Vagina (tissue), 2 donors: ENCODE results near the gene ZC3H4.
"Not testable (repeated sequence)": the region's sequence is repeated elsewhere in the genome, so short reads cannot be mapped to it uniquely, and the experiment has no call there.

ENCODE experiments used
- CTCF ChIP-seq, 3 experiments: fragments of 450-650 bp in 2 of 3; fragments of 200-600 bp in 1 of 3; sonication (generic) in 1 of 3; IDR thresholded peaks; one replicate each; pipeline ENCODE4 v1.5.1; 2017 to 2019; ENCODE audit warnings: antibody characterized with exemption in 3 of 3, mild to moderate bottlenecking in 2 of 3, moderate library complexity in 2 of 3
- POLR2A ChIP-seq, 2 donors: fragments of 450-650 bp; IDR thresholded peaks; one replicate each; pipeline ENCODE4 v1.6.1; 2017; ENCODE audit warnings: antibody characterized with exemption in 2 of 2, mild to moderate bottlenecking in 2 of 2, moderate library complexity in 2 of 2
- POLR2AphosphoS5 ChIP-seq, 2 donors: sonication (generic); formaldehyde crosslinking; IDR thresholded peaks; one replicate each; pipeline ENCODE4 v1.9.0; 2017; ENCODE audit warnings: antibody characterized with exemption in 2 of 2, mild to moderate bottlenecking in 2 of 2, low read depth in 1 of 2; ENCODE audit not compliant: insufficient read depth in 1 of 2

GRCh38 chr19:47141252-47141651 lies 27.7 kb upstream of the ZC3H4 start:
- not testable (repeated sequence) for TF ChIP-seq CTCF (IDR thresholded peaks at IDR 0.05); POLR2A (IDR thresholded peaks at IDR 0.05); POLR2AphosphoS5 (IDR thresholded peaks at IDR 0.05; ENCODE audit: insufficient read depth in 1 of 2, low read depth in 1 of 2)
